WTC11 (cell line): ENCODE results near the gene INPP5K. TPM values are rescaled to one million over a fixed set of nuclear protein-coding genes. Genes with fewer than 3 reads are reported as not detected.

Experiments used
- ATAC-seq: fragments of 200-7000 bp; cut with Tn5 transposase; 2 replicates; pipeline ENCODE4 v1.10.0; 2021; ENCODE audit warnings: mild to moderate bottlenecking, moderate library complexity
- CTCF ChIA-PET: fragments of 300-600 bp; sonication (Branson Sonifier 250); formaldehyde crosslinking; loops from one replicate; lab custom pipeline; 2021; ENCODE audit warnings: antibody characterized with exemption; lab: Charles Lee
- POLR2A ChIA-PET: fragments of 350-600 bp; sonication (Branson Sonifier 250); formaldehyde crosslinking; loops from one replicate; lab custom pipeline; 2021; ENCODE audit warnings: antibody characterized with exemption; lab: Charles Lee
- DNase-seq: peaks from one replicate; pipeline ENCODE4 v3.0.0; 2021; ENCODE audit warnings: low spot score
- H3K27ac Mint-ChIP-seq: 2 replicates; pipeline ENCODE4 v1.8.0; 2021; ENCODE audit warnings: mixed read lengths
- H3K27me3 Mint-ChIP-seq: 2 replicates; pipeline ENCODE4 v1.8.0; 2021; ENCODE audit warnings: low read depth, mild to moderate bottlenecking, moderate library complexity, mixed read lengths
- H3K36me3 Mint-ChIP-seq: 2 replicates; pipeline ENCODE4 v1.8.0; 2021; ENCODE audit warnings: mixed read lengths
- H3K4me1 Mint-ChIP-seq: 2 replicates; pipeline ENCODE4 v1.8.0; 2022; ENCODE audit warnings: mixed read lengths
- H3K4me3 Mint-ChIP-seq: 2 replicates; pipeline ENCODE4 v1.8.0; 2021; ENCODE audit warnings: mild to moderate bottlenecking, moderate library complexity, mixed read lengths
- H3K9me3 Mint-ChIP-seq: 2 replicates; pipeline ENCODE4 v1.8.0; 2021; ENCODE audit warnings: mixed read lengths
- ATF1 ChIP-seq: sonication (generic); formaldehyde crosslinking; IDR thresholded peaks from 2 replicates; pipeline ENCODE4 v1.8.1; 2023; ENCODE audit warnings: mild to moderate bottlenecking, moderate library complexity, missing genetic modification reagents
- ELF4 ChIP-seq: sonication (generic); formaldehyde crosslinking; IDR thresholded peaks from 2 replicates; pipeline ENCODE4 v1.8.1; 2022; ENCODE audit warnings: low read depth, mild to moderate bottlenecking, moderate library complexity, missing genetic modification reagents
- ETV6 ChIP-seq: sonication (generic); formaldehyde crosslinking; IDR thresholded peaks from 2 replicates; pipeline ENCODE4 v1.8.1; 2022; ENCODE audit warnings: mild to moderate bottlenecking, missing genetic modification reagents
- FOXK1 ChIP-seq: sonication (generic); formaldehyde crosslinking; IDR thresholded peaks from 2 replicates; pipeline ENCODE4 v1.8.0; 2022; ENCODE audit warnings: mild to moderate bottlenecking, moderate library complexity, missing genetic modification reagents
- GTF2I ChIP-seq: fragments of 250-450 bp; sonication (Bioruptor Pico); conservative IDR thresholded peaks from 2 replicates; pipeline ENCODE4 v1.4.0; 2021; ENCODE audit warnings: mild to moderate bottlenecking
- NFE2L1 ChIP-seq: sonication (generic); formaldehyde crosslinking; IDR thresholded peaks from 2 replicates; pipeline ENCODE4 v1.8.1; 2023; ENCODE audit warnings: missing genetic modification reagents
- NFYB ChIP-seq: sonication (generic); formaldehyde crosslinking; conservative IDR thresholded peaks from 2 replicates; pipeline ENCODE4 v1.8.0; 2022; ENCODE audit warnings: low read depth, missing genetic modification reagents
- NR3C1 ChIP-seq: sonication (generic); formaldehyde crosslinking; conservative IDR thresholded peaks from 2 replicates; pipeline ENCODE4 v1.8.1; 2023; ENCODE audit warnings: low read depth, mild to moderate bottlenecking, missing genetic modification reagents
- PRRX2 ChIP-seq: fragments of 250-450 bp; sonication (Bioruptor Pico); IDR thresholded peaks from 2 replicates; pipeline ENCODE4 v1.8.0; 2021; ENCODE audit warnings: mild to moderate bottlenecking
- TCF7 ChIP-seq: sonication (generic); formaldehyde crosslinking; IDR thresholded peaks from 2 replicates; pipeline ENCODE4 v1.8.0; 2022; ENCODE audit warnings: mild to moderate bottlenecking, low read depth, missing genetic modification reagents, moderate library complexity
- USF2 ChIP-seq: sonication (generic); formaldehyde crosslinking; IDR thresholded peaks from 2 replicates; pipeline ENCODE4 v1.8.1; 2023; ENCODE audit warnings: mild to moderate bottlenecking, missing genetic modification reagents, moderate library complexity
- ZBTB21 ChIP-seq: sonication (generic); formaldehyde crosslinking; IDR thresholded peaks from 2 replicates; pipeline ENCODE4 v1.8.1; 2023; ENCODE audit warnings: mild to moderate bottlenecking, missing genetic modification reagents, borderline replicate concordance
- ZNF138 ChIP-seq: sonication (generic); formaldehyde crosslinking; conservative IDR thresholded peaks from 2 replicates; pipeline ENCODE4 v1.8.1; 2022; ENCODE audit warnings: mild to moderate bottlenecking, moderate library complexity, missing genetic modification reagents
- ZNF219 ChIP-seq: sonication (generic); formaldehyde crosslinking; IDR thresholded peaks from 2 replicates; pipeline ENCODE4 v1.8.0; 2023; ENCODE audit warnings: missing genetic modification reagents, mild to moderate bottlenecking, borderline replicate concordance
- ZNF532 ChIP-seq: fragments of 250-450 bp; sonication (Bioruptor Pico); IDR thresholded peaks from 2 replicates; pipeline ENCODE4 v1.9.0; 2021; ENCODE audit warnings: mild to moderate bottlenecking, borderline replicate concordance
- total RNA-seq: library from RNA; stranded (reverse); gene quantifications from 3 replicates; pipeline ENCODE4 v1.2.3, GENCODE V29; 2021
- TF ChIP-seq, protein P1 (sequence below): sonication (generic); formaldehyde crosslinking; IDR thresholded peaks from 2 replicates; pipeline ENCODE4 v1.8.1; 2023; ENCODE audit warnings: mild to moderate bottlenecking, moderate library complexity, missing genetic modification reagents
- TF ChIP-seq, protein P2 (sequence below): sonication (generic); formaldehyde crosslinking; IDR thresholded peaks from 2 replicates; pipeline ENCODE4 v1.8.0; 2023; ENCODE audit warnings: missing genetic modification reagents, mild to moderate bottlenecking, borderline replicate concordance
- TF ChIP-seq, protein P3 (sequence below): fragments of 200-600 bp; IDR thresholded peaks from 2 replicates; pipeline ENCODE4 v1.8.0; 2022; ENCODE audit warnings: antibody characterized with exemption

INPP5K gene
- total RNA-seq, 1 experiment from 2014 or later: 26.8 TPM

DNA sequence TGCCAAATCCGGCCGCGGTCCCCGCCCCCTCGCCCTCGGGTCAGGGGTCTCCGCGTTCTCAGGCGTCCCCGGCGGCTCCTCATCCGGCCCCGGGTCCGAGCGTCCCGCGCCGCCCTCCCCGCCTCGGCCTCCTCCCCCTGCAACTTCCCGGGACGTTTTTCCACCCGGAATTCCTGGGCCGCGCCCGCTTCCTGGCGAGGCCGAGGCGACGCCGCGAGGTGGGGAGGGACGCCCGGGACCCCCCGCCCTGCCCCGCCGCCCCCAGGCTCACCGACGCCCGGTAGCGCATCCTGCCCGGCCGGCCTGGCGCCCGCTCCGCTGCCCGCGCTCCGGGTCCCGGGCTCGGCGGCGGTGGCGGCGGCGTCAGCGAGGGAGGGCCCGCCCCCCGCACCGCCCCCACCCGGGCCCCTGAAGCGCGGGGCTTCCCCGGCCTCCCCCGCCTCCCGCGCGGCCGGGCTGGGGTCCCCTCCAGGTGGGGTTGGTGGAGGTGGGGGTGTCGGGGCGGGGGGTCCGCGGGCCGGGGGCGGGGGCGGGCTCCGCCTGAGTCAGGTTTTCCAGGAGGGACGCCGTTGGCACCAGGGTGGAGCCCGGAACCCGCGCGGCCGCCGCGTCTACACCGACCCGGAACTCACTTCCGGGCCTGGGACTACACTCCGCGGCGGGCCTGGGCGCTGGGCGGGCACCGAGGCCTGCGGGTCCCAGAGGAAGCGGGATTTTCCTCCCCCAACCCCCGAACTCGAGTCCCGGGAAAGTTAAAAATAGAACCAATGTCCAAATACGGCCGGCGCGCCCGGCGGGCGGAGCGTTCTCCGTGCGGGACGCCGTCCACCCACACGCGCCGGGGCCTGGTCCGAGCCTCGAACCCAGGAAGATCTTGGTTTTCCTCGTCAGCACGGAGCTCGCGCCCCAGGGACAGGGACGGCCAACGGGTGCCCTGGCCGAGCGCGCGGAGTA lies 30.7 kb downstream of the INPP5K start:
- Mint-ChIP-seq H3K27me3 (peaks cover 11% of the 10 kb centered on the region), H3K27ac (no peak overlapping the region), H3K4me1 (peaks cover 34% of the 10 kb centered on the region), H3K36me3 (peaks cover 20% of the 10 kb centered on the region), H3K9me3 (no peaks in the 10 kb centered on the region), H3K4me3 (peak overlapping the region; percentile 79)
- ATAC-seq (no peak; the same call in 1 of the 2 replicates), DNase-seq (peak; percentile 73)
- TF ChIP-seq, protein P1, sequence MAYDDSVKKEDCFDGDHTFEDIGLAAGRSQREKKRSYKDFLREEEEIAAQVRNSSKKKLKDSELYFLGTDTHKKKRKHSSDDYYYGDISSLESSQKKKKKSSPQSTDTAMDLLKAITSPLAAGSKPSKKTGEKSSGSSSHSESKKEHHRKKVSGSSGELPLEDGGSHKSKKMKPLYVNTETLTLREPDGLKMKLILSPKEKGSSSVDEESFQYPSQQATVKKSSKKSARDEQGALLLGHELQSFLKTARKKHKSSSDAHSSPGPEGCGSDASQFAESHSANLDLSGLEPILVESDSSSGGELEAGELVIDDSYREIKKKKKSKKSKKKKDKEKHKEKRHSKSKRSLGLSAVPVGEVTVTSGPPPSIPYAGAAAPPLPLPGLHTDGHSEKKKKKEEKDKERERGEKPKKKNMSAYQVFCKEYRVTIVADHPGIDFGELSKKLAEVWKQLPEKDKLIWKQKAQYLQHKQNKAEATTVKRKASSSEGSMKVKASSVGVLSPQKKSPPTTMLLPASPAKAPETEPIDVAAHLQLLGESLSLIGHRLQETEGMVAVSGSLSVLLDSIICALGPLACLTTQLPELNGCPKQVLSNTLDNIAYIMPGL (CRISPR knock-in tag): 0 out of 2 replicates have a peak, but pooled peaks have one; percentile 30
- TF ChIP-seq, protein P2, sequence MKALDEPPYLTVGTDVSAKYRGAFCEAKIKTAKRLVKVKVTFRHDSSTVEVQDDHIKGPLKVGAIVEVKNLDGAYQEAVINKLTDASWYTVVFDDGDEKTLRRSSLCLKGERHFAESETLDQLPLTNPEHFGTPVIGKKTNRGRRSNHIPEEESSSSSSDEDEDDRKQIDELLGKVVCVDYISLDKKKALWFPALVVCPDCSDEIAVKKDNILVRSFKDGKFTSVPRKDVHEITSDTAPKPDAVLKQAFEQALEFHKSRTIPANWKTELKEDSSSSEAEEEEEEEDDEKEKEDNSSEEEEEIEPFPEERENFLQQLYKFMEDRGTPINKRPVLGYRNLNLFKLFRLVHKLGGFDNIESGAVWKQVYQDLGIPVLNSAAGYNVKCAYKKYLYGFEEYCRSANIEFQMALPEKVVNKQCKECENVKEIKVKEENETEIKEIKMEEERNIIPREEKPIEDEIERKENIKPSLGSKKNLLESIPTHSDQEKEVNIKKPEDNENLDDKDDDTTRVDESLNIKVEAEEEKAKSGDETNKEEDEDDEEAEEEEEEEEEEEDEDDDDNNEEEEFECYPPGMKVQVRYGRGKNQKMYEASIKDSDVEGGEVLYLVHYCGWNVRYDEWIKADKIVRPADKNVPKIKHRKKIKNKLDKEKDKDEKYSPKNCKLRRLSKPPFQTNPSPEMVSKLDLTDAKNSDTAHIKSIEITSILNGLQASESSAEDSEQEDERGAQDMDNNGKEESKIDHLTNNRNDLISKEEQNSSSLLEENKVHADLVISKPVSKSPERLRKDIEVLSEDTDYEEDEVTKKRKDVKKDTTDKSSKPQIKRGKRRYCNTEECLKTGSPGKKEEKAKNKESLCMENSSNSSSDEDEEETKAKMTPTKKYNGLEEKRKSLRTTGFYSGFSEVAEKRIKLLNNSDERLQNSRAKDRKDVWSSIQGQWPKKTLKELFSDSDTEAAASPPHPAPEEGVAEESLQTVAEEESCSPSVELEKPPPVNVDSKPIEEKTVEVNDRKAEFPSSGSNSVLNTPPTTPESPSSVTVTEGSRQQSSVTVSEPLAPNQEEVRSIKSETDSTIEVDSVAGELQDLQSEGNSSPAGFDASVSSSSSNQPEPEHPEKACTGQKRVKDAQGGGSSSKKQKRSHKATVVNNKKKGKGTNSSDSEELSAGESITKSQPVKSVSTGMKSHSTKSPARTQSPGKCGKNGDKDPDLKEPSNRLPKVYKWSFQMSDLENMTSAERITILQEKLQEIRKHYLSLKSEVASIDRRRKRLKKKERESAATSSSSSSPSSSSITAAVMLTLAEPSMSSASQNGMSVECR (CRISPR knock-in tag): no peak
- TF ChIP-seq, protein P3, sequence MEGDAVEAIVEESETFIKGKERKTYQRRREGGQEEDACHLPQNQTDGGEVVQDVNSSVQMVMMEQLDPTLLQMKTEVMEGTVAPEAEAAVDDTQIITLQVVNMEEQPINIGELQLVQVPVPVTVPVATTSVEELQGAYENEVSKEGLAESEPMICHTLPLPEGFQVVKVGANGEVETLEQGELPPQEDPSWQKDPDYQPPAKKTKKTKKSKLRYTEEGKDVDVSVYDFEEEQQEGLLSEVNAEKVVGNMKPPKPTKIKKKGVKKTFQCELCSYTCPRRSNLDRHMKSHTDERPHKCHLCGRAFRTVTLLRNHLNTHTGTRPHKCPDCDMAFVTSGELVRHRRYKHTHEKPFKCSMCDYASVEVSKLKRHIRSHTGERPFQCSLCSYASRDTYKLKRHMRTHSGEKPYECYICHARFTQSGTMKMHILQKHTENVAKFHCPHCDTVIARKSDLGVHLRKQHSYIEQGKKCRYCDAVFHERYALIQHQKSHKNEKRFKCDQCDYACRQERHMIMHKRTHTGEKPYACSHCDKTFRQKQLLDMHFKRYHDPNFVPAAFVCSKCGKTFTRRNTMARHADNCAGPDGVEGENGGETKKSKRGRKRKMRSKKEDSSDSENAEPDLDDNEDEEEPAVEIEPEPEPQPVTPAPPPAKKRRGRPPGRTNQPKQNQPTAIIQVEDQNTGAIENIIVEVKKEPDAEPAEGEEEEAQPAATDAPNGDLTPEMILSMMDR: no peak
- POLR2A ChIA-PET: interaction anchor here (0.7 to 1.0 kb wide), 2 partner anchors 23 to 31 kb away, joined by 3 read pairs; partner anchors contain the start of gene INPP5K
- CTCF ChIA-PET: interaction anchor here (0.6 to 1.4 kb wide), 10 partner anchors 13 to 212 kb away, joined by 3 to 14 read pairs (median 4); partner anchors contain the start of gene INPP5K

GRCh38 chr17:1484676-1485422 lies 31.6 kb downstream of the INPP5K start:
- Mint-ChIP-seq H3K27ac (peak overlapping the region; percentile 80; the same call in 1 of the 2 replicates), H3K4me3 (peak overlapping the region; percentile 79), H3K27me3 (peaks cover 11% of the 10 kb centered on the region), H3K4me1 (peaks cover 30% of the 10 kb centered on the region), H3K9me3 (no peaks in the 10 kb centered on the region), H3K36me3 (peaks cover 20% of the 10 kb centered on the region)
- peak; percentile 62 for ATAC-seq
- peak; percentile 65 for DNase-seq
- ChIA-PET CTCF (interaction anchor here (0.7 to 1.4 kb wide), 13 partner anchors 12 to 370 kb away, joined by 3 to 14 read pairs (median 4); partner anchors contain the start of gene INPP5K), POLR2A (interaction anchor here (1.0 to 1.1 kb wide), 2 partner anchors 22 to 32 kb away, joined by 3 to 4 read pairs; partner anchors contain the start of gene INPP5K)
- TF ChIP-seq ELF4 (CRISPR knock-in tag) (no peak), ZNF138 (CRISPR knock-in tag) (no peak), TCF7 (CRISPR knock-in tag) (no peak), NFE2L1 (CRISPR knock-in tag) (no peak), ZNF219 (CRISPR knock-in tag) (no peak), NR3C1 (no peak), PRRX2 (CRISPR knock-in tag) (0 out of 2 replicates have a peak, but pooled peaks have one; percentile 10), GTF2I (CRISPR knock-in tag) (no peak), ZNF532 (no peak), ZBTB21 (CRISPR knock-in tag) (no peak), USF2 (peak; percentile 50), FOXK1 (CRISPR knock-in tag) (no peak), ETV6 (no peak), ATF1 (CRISPR knock-in tag) (no peak), NFYB (CRISPR knock-in tag) (no peak)
